HUES6 (cell line): ENCODE results near the gene DNAJB13.
"Not testable (repeated sequence)": the region's sequence is repeated elsewhere in the genome, so short reads cannot be mapped to it uniquely, and the experiment has no call there.

ENCODE experiments used
- H3K27ac ChIP-seq: 2 replicates; pipeline ENCODE4 v1.7.0; 2013; ENCODE audit warnings: low read depth, mild to moderate bottlenecking, low read length, inconsistent platforms
- H3K27me3 ChIP-seq: 2 replicates; pipeline ENCODE4 v1.6.1; 2013; ENCODE audit warnings: low read length; ENCODE audit not compliant: control insufficient read depth, insufficient read depth
- H3K36me3 ChIP-seq: 2 replicates; pipeline ENCODE4 v1.6.1; 2013; ENCODE audit warnings: low read length; ENCODE audit not compliant: control insufficient read depth, insufficient read depth
- H3K4me1 ChIP-seq: 2 replicates; pipeline ENCODE4 v1.6.1; 2013; ENCODE audit warnings: low read length; ENCODE audit not compliant: control insufficient read depth, insufficient read depth
- H3K4me3 ChIP-seq: 2 replicates; pipeline ENCODE4 v1.5.1; 2013; ENCODE audit warnings: low read depth, low read length
- H3K9ac ChIP-seq: one replicate; pipeline ENCODE4 v1.6.1; 2013; ENCODE audit warnings: mild to moderate bottlenecking, low read length
- H3K9me3 ChIP-seq: 2 replicates; pipeline ENCODE4 v1.6.1; 2013; ENCODE audit warnings: low read depth, low read length; ENCODE audit not compliant: control insufficient read depth, insufficient read depth

DNAJB13 gene

GRCh38 chr11:73932781-73933180, 18.0 kb upstream of the DNAJB13 start:
- H3K36me3 ChIP-seq, result peaks cover 25% of the 10 kb centered on the region
- no peak overlapping the region for H3K9ac ChIP-seq
- no peak overlapping the region for H3K27ac ChIP-seq
- H3K4me3 ChIP-seq, result no peak overlapping the region
- peaks cover 2% of the 10 kb centered on the region; the same call in 1 of the 2 replicates for H3K9me3 ChIP-seq
- no peaks in the 10 kb centered on the region for H3K4me1 ChIP-seq
- H3K27me3 ChIP-seq, result no peaks in the 10 kb centered on the region

DNA sequence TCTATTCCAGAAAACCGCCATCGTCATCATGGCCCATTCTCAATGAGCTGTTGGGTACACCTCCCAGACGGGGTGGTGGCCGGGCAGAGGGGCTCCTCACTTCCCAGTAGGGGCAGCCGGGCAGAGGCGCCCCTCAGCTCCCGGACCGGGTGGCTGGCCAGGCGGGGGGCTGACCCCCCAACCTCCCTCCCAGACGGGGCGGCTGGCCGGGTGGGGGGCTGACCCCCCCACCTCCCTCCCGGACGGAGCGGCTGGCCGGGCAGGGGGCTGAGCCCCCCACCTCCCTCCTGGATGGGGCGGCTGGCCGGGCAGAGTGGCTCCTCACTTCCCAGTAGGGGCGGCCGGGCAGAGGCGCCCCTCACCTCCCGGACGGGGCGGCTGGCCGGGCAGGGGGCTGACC, 14.8 kb upstream of the DNAJB13 start:
- Histone ChIP-seq H3K9me3 (peaks cover 23% of the 10 kb centered on the region), H3K36me3 (peaks cover 12% of the 10 kb centered on the region)
- not testable (repeated sequence) for H3K27ac ChIP-seq, H3K4me3 ChIP-seq, H3K4me1 ChIP-seq, H3K9ac ChIP-seq, H3K27me3 ChIP-seq

GRCh38 chr11:73939096-73939495, 11.7 kb upstream of the DNAJB13 start:
- Histone ChIP-seq H3K27ac (no peak overlapping the region), H3K36me3 (peaks cover 5% of the 10 kb centered on the region), H3K27me3 (no peaks in the 10 kb centered on the region), H3K9ac (no peak overlapping the region), H3K9me3 (peaks cover 37% of the 10 kb centered on the region), H3K4me3 (no peak overlapping the region), H3K4me1 (no peaks in the 10 kb centered on the region)

DNA sequence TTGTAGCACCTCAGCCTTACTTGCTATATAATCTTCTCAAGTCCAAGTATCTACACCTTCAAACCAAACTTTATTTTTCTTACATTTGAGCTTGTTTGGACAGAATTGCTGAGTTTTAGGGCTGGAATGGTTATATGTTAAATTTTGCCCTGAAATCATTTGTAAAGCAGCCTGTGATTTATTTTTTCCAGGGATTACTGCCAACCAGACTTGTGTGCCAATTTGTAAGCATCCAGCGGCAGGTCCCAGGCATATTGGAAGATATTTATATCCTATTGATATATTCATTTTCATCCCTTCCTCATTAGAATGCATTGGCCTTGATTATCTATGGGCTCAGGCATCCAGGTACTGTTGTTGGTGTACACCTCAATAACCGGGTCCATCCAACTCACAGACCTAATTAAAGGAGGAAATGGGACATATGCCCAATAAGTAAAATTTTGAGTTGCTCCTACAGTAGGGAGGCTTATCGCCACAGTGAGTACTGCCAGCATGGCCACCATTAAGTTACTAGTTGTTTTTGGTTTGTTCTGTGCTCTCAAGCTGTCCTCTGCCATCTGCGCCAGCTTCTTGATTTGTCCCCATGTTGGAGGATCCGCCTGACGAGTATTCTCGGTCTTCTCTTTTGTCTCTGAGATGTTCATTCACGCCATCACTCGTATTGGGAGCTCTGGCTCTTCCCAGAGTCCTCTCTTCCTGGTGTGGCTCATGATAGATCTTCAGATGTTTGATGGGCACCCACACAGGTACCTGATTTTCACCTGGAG, 9.8 kb upstream of the DNAJB13 start:
- H3K27me3 ChIP-seq, result no peaks in the 10 kb centered on the region
- no peaks in the 10 kb centered on the region for H3K4me1 ChIP-seq
- peaks cover 39% of the 10 kb centered on the region for H3K9me3 ChIP-seq
- no peak overlapping the region for H3K4me3 ChIP-seq
- H3K36me3 ChIP-seq, result no peaks in the 10 kb centered on the region
- H3K27ac ChIP-seq, result no peak overlapping the region
- H3K9ac ChIP-seq, result no peak overlapping the region

GRCh38 chr11:73942010-73942409, 8.8 kb upstream of the DNAJB13 start:
- Histone ChIP-seq H3K4me3 (no peak overlapping the region), H3K9me3 (peaks cover 50% of the 10 kb centered on the region), H3K27me3 (no peaks in the 10 kb centered on the region)

DNA sequence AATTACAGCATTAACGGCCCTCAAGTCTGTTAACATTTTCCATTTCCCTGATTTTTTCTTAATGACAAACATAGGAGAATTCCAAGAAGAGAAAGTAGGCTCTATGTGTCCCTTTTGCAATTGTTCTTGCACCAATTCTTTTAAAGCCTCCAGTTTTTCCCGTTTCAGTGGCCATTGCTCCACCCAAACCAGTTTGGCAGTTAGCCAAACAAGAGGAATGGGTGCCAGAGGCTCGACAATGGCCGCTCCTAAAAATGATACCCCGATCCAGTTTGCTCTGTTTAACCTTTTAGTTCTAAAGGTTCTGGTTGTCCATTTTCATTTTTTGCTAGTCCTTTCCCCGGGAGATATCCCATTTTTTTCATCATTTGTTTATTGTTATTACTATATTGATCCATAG, 6.7 kb upstream of the DNAJB13 start:
- Histone ChIP-seq H3K36me3 (no peaks in the 10 kb centered on the region), H3K4me3 (no peak overlapping the region), H3K4me1 (no peaks in the 10 kb centered on the region), H3K27me3 (no peaks in the 10 kb centered on the region), H3K9ac (no peak overlapping the region), H3K9me3 (peaks cover 46% of the 10 kb centered on the region), H3K27ac (no peak overlapping the region)

More at GRCh38 chr11:73942010-73942409, 8.8 kb upstream of the DNAJB13 start:
- Histone ChIP-seq H3K27ac (no peak overlapping the region), H3K36me3 (no peaks in the 10 kb centered on the region), H3K4me1 (no peaks in the 10 kb centered on the region), H3K9ac (no peak overlapping the region)

DNA sequence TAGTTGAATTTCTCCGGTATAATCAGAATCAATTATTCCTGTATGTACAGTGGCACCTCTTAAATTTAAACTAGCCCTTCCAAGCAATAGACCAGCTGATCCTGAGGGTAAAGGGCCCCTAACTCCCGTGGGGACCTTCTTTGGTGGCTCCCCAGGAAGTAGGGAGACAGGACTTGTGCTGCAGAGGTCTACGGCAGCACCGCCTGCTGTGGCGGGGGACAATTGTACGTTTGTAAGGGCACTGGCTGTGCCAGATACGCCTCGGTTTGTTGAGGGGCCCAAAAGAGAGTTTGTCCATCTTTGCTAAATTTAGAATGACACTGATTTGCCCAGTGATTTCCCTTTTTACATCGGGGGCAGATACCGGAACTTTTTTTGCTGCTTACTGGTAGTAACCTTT, 5.9 kb upstream of the DNAJB13 start:
- H3K4me1 ChIP-seq, result no peaks in the 10 kb centered on the region
- no peak overlapping the region for H3K27ac ChIP-seq
- H3K4me3 ChIP-seq, result no peak overlapping the region
- no peaks in the 10 kb centered on the region for H3K27me3 ChIP-seq
- H3K9me3 ChIP-seq, result peaks cover 40% of the 10 kb centered on the region
- H3K9ac ChIP-seq, result no peak overlapping the region
- no peaks in the 10 kb centered on the region for H3K36me3 ChIP-seq

- Histone ChIP-seq H3K27me3 (no peaks in the 10 kb centered on the region), H3K36me3 (no peaks in the 10 kb centered on the region), H3K27ac (no peak overlapping the region), H3K9me3 (peaks cover 40% of the 10 kb centered on the region), H3K9ac (no peak overlapping the region), H3K4me3 (no peak overlapping the region), H3K4me1 (no peaks in the 10 kb centered on the region)
Observed at GRCh38 chr11:73945396-73945795, 5.4 kb upstream of the DNAJB13 start.

- Histone ChIP-seq H3K9me3 (peaks cover 27% of the 10 kb centered on the region), H3K27me3 (no peaks in the 10 kb centered on the region), H3K36me3 (no peaks in the 10 kb centered on the region), H3K27ac (no peak overlapping the region), H3K4me3 (no peak overlapping the region), H3K9ac (no peak overlapping the region), H3K4me1 (no peaks in the 10 kb centered on the region)
Observed at GRCh38 chr11:73946798-73947458, 3.9 kb upstream of the DNAJB13 start.

DNA sequence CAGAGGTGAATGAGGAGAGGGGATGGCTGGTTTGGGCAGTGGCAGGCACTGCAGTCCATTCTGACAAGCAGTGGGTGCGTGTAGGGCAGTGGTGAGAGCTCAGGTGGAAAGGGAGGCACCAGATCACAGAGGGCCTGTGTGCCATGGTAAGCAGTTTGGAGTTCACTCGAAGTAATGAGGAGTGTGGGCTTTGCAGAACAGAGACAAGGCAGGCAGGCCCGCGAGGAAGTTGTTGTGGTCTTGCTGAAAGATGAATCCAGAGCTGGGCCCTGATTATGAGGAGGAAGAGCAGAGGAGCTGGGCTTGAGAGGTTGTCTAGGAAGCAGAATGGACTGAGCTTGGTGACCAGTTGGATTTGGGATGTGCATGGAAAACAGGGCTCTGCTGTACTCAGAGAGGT, 1.6 kb upstream of the DNAJB13 start:
- no peak overlapping the region for H3K4me3 ChIP-seq
- H3K36me3 ChIP-seq, result no peaks in the 10 kb centered on the region
- no peak overlapping the region for H3K27ac ChIP-seq
- no peaks in the 10 kb centered on the region for H3K27me3 ChIP-seq
- no peaks in the 10 kb centered on the region for H3K4me1 ChIP-seq
- peaks cover 20% of the 10 kb centered on the region for H3K9me3 ChIP-seq
- H3K9ac ChIP-seq, result no peak overlapping the region

- no peak overlapping the region for H3K9ac ChIP-seq
- H3K27me3 ChIP-seq, result no peaks in the 10 kb centered on the region
- H3K4me3 ChIP-seq, result no peak overlapping the region
- peaks cover 20% of the 10 kb centered on the region for H3K9me3 ChIP-seq
- no peaks in the 10 kb centered on the region for H3K36me3 ChIP-seq
- H3K27ac ChIP-seq, result no peak overlapping the region
- H3K4me1 ChIP-seq, result no peaks in the 10 kb centered on the region
Observed at GRCh38 chr11:73949912-73950311, 914 bp upstream of the DNAJB13 start.
